DMS53 treated with DMSO at 0.1 percent for 48 hours (cell line): Measurements from ENCODE around the gene EPHA1.
A peak's percentile ranks its signal among the peaks of the same experiment; 100 is the strongest.

Experiments
- DNase-seq: peaks from one replicate; lab custom pipeline; 2025; ENCODE audit not compliant: unreplicated experiment; lab: John Stamatoyannopoulos, UW

Gene EPHA1

GRCh38 chr7:143408686-143409561, at the start of gene EPHA1:
EPHA1 (minus strand) TSS chr7:143408856; CDS start chr7:143408805, 51 bp downstream.
- DNase-seq = peak; percentile 85

- no peak for DNase-seq
Observed at GRCh38 chr7:143458263-143458662, 49.6 kb upstream of the EPHA1 start.

GRCh38 chr7:143456992-143457793, 48.5 kb upstream of the EPHA1 start:
- no peak for DNase-seq

- DNase-seq = no peak
Observed at GRCh38 chr7:143455942-143456341, 47.3 kb upstream of the EPHA1 start.

GRCh38 chr7:143455491-143455890, 46.8 kb upstream of the EPHA1 start:
- no peak for DNase-seq

GRCh38 chr7:143454091-143454680, 45.5 kb upstream of the EPHA1 start:
- DNase-seq = peak; percentile 14

GRCh38 chr7:143452495-143452894, 43.8 kb upstream of the EPHA1 start:
- no peak for DNase-seq

- no peak for DNase-seq
Observed at GRCh38 chr7:143451746-143452145, 43.1 kb upstream of the EPHA1 start.

- no peak for DNase-seq
Observed at GRCh38 chr7:143451122-143451521, 42.5 kb upstream of the EPHA1 start.

GRCh38 chr7:143449793-143450192, 41.1 kb upstream of the EPHA1 start:
- DNase-seq = no peak

GRCh38 chr7:143448429-143448828, 39.8 kb upstream of the EPHA1 start:
- DNase-seq = no peak

GRCh38 chr7:143447466-143447865, 38.8 kb upstream of the EPHA1 start:
- no peak for DNase-seq

GRCh38 chr7:143444785-143445184, 36.1 kb upstream of the EPHA1 start:
- no peak for DNase-seq

GRCh38 chr7:143444063-143444782, 35.6 kb upstream of the EPHA1 start:
- no peak for DNase-seq

GRCh38 chr7:143443153-143443552, 34.5 kb upstream of the EPHA1 start, which contains the start of gene TAS2R60:
TAS2R60 (plus strand) TSS chr7:143443453; CDS start chr7:143443453, 0 bp downstream.
- DNase-seq = no peak

GRCh38 chr7:143439866-143440265, 31.2 kb upstream of the EPHA1 start:
- DNase-seq = no peak

GRCh38 chr7:143437578-143437977, 28.9 kb upstream of the EPHA1 start:
- no peak for DNase-seq

GRCh38 chr7:143436325-143436946, 27.8 kb upstream of the EPHA1 start:
- no peak for DNase-seq

- DNase-seq = no peak
Observed at GRCh38 chr7:143435266-143435665, 26.6 kb upstream of the EPHA1 start.

- no peak for DNase-seq
Observed at GRCh38 chr7:143434660-143435059, 26.0 kb upstream of the EPHA1 start.
